HG02852 (cell line): ENCODE results near the gene TOMM34.

Source experiments
- ATAC-seq: cut with Tn5 transposase; IDR thresholded peaks from one replicate; pipeline ENCODE4 v1.9.1; 2021; ENCODE audit warnings: mild to moderate bottlenecking, moderate library complexity; ENCODE audit not compliant: unreplicated experiment

Gene TOMM34

DNA sequence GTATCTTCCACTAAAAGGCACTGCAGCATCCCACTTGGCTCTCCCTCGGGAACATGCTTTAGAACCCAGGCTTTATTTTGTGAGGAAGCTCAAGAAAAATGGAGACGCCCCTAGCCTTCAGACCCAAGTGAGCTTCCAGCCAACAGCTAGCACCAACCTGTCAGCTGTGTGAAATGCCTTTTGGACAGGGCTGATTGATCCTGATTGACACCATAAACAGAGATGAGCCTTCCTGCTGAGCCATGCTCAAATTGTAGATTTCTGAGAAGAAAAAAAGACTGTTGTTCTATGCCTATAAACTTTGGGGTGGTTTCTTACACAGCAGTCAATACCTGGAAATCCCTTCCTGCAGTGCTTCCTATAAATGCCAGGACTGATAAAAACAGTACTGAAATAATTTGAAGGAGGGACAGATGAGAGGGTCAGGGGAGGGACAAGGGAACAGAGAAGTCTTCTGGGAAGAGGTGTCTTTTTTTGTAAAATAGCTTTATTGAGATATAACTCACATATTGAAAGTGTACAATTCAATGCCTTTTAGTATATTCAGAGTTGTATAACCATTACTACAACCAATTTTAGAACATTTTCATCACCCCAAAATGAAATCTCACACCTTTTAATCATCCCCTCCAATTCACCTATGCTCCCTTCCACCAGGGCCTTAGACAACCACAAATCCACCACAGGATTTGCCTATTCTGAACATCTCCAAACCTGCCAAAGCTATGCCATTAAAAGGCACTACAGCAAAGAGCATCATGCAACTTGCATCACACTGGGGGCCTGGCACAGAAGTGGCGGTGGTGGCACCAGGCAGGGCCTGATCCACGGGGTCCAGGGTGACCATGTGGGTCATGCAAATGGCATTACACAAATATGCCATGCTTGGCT is 3.4 kb upstream of the TOMM34 start:
- no peak for ATAC-seq

DNA sequence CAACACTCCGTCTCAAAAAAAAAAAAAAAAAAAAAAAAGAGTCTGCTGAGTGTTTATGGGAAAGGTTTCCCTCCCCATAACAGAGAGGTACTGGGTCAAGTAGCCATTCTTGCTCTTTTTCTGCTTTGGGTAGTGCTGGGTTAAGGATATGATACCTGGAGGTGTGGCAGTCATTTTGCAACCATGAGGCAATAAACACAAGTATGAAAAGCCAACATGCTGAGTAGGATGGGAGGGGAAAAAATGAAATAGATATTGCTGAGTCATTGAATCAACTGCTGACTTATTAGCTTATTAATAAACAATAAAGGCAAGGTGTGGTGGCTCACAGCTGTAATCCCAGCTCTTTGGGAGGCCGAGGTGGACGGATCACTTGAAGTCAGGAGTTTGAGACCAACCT is 2.3 kb upstream of the TOMM34 start:
- ATAC-seq: no peak

DNA sequence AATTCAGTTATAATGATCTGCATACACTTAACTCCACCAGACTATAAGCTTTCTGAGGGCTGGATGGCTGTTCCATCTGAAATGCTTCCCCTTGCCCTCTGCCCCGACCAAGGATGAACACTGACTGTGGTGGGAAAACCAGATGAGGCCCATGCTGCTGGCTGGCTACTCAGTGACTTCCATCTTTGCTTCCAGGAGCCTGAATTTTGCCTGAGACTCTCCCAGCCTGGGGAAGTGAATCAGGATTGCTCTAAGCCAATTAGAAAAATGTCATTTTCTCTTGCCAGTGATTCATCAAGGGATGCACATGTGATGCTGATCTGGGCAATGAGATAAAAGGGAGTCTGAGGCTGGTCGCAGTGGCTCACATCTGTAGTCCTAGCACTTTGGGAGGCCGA is 1.7 kb upstream of the TOMM34 start:
- no peak for ATAC-seq

DNA sequence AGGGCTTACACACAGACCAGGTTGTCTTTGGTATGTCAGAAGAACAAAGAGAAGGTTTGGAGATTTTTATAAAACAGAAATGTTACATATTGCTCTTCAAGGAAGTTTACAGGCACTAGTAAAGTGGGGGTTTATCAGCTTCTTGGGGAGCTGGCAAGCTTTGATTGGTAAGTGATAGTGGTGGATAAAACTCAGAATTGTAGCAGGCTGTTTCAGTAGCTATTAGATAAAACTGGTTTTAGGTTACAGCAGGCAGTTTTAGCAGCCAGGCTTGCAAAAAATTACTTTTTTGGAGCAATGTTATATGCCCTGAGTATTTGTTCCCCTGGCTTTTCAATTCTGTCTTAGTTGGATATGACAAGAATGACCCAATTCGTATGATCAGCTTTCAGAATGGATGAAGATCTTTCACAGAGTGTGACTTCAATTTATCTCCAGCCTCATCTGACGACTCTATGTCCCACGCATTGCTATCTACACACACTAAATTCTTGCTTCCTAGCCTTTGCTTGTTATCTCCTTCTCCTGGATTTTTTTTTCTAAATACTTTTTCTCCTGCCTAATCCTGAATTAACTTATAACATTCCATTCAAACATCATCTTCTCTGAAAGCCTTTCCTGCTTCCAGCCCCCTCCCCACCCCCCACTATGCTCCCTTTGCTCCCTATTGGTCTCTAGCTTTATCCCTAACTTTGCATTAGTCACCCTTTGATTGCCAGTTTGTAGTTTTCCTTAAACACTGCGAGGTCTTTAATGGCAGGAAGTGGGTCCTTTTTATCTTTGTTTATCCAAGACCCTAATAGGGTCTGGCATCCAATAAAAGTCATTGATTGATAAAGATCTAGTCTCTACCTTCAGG is 1.0 kb upstream of the TOMM34 start:
- ATAC-seq: no peak

DNA sequence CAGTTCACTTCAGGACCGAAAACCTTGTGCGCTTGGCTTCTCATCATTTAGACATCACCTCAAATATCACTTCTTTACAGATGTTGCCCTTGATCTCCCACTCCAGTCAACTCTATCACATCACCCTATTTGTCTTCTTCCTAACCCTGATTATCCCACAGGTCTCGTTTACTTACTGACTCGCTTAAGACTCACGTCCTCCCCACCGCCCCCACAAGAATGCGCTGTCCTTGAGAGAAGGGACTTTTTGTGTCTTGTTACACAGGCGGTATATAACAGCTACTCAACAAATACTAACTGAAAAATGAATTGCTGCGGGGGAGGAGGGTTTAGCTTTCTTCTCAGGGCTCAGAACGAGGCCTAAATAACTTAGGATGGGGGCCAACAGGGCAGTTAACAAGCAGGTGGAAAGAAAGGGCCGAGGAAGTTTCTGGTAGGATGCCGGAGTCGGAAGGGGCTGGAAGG is 527 bp downstream of the TOMM34 start:
- ATAC-seq: peak; percentile 30

DNA sequence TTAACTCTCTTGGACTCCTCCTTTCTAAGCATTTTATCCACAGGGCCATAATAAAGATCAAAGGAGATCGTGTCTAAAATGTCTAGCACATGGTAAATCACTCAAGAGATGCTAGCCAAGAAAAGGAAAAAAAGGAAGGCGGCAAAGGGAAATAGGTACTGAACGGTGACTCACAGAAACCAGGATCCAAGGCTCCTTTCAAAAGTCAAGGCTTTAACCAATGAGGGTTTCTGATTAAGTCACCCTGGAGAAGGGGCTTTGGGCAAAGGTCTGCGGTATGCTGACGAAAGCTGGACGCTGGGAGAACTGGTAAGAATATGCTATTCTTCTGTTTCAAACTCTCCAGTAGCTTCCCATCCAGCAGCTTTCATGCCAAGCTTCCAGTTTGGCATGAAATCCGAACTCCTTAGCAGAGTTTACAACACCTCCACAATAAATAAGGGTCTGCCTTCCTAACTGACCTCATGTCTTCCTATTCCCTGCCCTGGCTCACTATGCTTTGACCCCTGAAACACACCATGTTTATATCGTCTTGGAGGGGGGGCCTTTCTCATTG is 1.0 kb downstream of the TOMM34 start:
- ATAC-seq: no peak

DNA sequence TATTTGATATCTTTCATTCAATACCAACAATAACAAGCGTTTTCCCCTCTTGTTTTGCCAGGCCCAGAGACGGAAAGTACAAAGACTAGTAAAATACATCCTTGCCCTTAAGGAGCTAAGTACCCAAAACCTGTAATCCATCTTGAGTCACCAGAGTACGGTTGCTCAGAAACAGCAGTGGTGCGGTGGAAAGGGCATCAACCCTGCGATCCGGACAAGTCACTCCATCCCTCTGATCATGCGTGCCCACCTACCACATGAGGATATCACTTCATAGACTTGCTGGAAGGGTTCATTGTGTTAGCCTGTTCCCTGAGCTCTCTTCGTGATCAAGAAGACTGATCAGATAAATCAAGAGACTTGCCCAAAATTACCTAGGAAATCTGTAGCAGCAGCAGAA is 1.9 kb downstream of the TOMM34 start:
- ATAC-seq: no peak

DNA sequence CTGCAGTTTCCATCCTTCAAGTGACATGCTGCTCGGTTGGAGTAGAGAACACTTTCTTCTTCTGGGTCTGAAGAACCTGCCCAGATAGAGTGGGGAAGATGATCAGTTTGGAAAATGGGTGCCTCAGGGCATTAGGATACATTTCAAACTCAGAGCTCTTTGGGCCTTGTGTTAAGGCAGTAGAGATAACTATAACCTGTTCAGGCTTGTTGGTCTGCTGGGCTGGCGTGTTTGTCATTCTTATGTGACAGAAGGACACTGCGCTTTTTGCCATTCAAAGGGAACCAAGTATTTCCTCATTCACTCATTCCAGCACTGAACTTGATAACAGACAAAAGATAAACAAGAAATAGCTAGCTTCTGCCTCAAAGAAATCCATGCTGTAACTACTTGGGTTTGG is 3.8 kb downstream of the TOMM34 start:
- ATAC-seq: no peak

DNA sequence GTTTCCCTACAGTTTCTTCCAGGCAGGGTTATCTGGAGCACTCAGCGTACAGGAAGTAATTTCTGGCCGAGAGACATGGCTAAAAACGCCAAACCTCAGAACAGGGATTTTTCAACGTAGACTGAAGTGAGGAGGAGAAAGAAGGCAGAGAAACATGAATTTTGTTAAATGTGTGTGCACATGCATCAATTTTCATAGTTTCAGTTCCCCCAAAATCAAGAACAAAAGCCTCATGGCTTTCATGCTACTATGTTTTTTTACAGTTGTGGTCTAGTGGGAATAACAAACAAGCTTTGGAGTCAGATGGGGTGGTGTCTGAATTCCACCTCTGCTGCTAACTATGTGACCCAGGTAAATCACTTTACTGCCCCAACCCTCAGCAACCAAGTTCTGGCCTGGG is 4.9 kb downstream of the TOMM34 start:
- ATAC-seq: no peak

DNA sequence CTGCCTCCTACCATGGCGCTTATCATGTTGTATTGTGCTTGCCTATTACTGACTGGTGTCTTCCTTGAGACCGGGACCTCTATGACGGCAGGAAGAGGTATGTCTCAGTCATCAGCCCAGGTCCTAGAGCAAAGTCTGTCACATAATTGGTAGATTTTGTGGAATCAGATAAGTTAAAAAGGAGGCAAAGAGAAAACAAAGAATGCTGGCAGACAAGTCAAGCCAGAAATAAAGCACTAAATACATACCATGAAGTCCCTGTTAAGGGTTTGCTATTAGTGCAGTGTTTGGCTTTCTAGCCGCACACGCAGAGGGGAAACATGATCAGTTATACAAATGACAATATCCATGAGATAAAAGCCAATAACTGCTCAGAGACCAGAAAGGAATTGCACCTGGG is 6.0 kb downstream of the TOMM34 start:
- ATAC-seq: no peak

DNA sequence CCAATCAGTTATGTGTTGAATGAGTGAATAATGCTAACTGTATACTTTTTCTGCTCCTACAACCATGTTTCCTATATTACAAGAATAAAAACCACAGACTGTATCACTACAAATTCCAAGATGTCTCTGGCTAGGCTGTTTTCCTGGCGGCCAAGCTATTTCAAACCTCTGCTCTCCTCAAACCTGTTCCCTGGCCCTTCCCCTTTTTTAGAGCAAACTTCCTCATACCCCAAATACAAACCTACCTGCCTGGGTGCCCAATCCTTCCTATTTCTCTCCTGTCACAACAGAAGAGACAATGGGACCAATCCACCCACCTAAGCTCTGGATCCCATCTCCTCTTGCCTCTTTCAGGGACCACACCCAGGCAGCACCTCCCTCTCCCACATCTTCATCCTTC is 7.5 kb downstream of the TOMM34 start:
- ATAC-seq: no peak

DNA sequence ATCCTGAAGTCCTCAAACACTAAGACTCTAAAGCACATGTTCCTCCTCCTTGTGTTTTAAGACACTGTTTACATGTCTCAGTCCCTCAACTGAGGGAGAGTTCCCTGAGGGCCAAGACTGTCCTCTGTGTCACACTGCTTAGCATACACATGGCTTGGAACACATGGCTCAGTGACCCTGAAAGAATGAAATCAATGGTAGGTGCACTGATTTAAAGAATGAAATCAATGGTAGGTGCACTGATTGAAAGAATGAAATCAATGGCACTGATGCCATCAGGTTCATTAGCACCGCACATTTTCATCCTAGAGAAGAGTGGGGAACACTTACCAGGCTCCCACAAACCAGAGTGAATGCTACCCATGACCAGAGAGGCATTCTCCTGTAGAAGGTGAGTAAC is 9.8 kb downstream of the TOMM34 start:
- ATAC-seq: no peak

DNA sequence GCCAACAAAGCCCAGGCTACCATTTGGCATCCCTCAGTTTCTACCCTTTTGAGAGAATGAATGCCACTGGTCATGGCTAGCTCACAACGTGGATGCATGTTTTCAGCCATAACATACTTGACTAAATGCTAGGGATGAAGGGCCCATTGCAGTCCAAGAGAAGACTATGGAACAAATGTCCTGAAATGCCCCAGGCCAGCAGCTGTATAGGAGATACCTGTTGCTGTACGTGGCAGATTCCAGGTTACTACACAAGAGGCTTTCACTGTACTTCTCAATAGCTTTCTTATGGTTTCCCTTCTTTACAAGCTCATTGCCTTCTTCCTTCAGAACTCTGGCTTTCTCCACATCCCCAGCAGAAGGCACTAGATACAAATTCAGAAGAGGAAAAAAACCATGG is 11.7 kb downstream of the TOMM34 start:
- ATAC-seq: no peak

DNA sequence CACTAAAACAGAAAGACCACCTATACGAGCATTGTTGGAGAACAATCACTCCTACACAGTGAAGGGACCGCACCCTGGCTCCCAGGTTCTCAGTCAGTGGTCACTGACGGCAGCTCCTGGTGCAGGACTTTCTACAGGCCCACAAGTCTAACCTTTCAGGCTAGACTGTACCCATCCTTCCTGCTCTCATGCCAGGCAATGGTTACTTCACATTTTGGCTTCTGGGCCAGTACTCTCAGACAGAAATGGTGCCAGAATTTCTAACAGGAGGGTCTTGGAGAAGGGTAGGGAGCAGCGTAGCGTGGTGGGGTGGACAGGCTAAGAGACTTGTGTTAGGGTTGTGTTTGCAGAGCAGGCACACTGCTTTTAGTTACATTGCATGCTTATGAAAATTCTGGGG is 12.1 kb downstream of the TOMM34 start:
- no peak for ATAC-seq

DNA sequence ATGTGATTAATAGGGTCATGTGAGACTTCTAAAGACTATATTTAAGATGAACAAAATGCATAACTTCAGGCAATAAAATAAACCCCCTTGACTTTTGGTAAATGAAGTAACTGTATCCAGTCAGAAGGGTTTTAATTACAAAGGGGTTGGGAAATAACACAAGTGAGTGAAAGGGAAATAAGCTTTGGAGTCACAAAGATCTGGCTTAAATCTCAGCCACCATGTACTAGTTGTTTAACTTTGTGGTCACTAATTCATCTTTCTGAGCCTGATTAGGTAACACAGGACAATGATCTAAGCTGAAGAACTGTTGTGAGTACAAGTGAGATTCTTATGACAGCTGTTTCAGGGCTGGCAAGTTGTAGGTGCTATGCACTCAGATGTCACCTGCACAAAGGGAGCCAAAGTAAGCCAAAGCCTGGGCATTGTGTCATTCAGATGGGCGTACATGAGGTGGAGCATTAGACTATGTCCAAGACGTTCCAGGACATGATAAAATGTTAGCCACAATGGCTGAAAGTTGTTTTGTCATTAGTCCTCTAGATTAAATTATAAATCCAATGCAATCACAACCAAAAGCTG is 13.8 kb downstream of the TOMM34 start:
- no peak for ATAC-seq

DNA sequence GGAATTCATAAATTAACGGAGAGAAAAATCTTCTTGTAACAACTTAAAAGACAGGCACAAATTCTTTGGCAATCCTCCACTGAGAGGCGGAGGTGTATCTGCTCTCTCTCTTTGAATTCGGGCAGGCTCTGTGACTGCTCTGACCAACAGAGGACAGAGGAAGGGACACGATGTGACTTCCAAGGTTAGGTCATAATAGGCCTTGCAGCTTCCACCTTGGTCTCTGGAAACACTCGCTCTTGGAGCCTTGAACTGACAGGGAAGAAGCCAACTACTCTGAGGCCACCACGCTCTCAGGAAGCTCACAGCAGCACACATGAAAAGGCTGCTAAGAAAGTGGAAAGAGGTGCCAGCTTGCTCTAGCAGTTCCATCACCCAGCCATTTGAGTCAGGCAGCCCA is 14.9 kb downstream of the TOMM34 start:
- ATAC-seq: no peak

DNA sequence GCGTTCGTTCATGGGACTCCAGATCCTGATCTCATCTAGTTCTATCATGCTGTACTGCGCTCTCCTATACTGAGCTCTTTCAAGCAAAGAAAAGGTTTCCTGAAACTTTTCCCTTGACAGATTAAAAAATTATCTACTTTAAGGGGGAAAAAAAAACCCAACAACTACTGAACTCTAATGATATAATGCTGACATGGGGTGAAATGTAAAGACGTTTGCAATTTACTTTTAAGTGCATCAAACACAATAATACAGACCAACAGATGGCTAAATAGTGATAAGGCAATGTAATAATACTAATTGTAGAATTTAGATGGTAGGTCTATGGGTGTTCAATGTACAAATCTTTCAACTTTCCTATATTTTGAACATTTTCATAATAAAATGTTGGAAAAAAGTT is 16.4 kb downstream of the TOMM34 start:
- no peak for ATAC-seq

DNA sequence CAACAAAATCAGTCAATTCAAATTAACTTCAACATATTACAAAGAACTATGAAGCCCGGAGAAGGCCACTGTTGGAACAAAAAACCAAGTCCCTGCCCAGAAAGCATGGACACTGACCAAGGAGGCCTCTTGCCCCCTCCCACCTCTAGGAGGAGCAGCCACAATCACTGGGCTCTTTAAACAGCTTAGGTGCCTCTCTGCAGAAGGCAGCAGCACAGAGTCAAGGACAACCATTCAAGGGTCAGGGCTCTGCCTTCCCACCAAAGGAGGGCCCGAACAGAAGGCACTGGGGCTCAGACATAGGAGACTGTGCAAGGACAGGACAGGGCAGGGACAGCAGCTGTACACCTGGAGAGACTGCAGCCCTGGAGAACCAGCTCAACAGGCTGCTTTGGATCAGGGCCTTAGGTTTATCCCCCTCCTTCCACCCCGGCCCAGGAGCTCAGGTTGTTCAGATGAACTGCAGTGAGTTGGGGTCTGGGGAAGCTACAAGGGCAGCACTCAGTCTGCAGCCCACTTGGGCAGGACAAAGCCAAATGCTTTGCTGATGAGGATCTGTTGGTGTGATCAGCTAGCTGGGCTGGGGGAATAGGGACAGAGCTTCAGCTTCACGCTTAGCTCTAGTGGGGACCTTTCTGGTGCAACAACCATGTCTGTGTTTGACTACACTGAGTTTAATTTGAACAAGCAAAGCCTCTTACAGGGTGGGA is 17.8 kb downstream of the TOMM34 start:
- ATAC-seq: no peak

DNA sequence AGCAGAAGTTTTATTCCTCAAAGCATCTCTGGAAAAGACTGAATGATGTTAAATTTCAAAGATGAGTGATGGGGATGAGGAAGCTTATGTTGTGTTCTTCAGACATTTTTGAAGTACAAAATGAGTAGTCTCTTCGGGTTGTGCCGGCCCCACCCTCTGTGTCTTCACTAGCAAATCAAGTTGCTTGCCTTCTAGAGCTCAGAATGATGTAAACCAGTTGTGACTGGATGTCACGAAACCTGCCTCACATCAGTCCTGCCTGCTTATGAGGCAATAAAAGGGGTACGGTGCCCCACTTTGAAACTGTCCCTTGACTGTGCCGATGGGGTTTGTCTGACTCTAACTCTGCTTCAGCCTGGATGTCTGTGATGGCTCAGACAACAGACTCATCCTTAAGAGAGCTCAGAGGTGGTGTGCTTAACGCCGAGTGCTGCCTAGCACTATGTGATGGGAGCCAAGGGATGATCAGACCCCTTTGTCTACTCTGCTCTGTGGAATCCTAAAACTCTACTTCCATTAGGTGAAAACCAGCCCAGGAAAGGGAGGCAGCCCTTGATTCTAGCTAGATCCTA is 19.0 kb downstream of the TOMM34 start:
- ATAC-seq: no peak

DNA sequence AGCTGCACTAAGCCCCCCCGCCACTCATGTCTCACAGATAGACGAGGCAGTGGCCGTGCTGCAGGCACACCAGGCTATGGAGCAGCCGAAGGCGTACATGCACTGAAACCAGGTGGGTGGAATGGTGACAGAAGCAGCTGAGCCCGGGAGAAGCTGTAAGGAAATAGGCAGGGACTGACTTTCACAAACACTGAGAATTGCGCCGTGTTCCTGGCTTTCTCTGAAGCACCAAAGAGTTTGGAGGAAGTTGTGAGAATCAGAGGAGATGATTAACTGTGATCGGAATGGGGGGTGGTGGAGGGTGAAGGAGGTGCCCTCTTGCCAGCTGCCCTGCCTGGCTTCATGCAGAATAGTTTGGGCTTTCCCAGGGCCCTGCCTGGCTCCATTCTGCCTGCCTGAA is 21.6 kb downstream of the TOMM34 start:
- ATAC-seq: no peak
